Brain microvascular endothelial cell (primary cell): ENCODE results near the gene ZNF883.

Experiments
- DNase-seq: peaks from one replicate; pipeline ENCODE4 v3.0.0-alpha.2; 2020
- H3K27ac ChIP-seq: fragments of 250-450 bp; sonication (Bioruptor Pico); 2 replicates; pipeline ENCODE4 v1.5.1; 2020; ENCODE audit warnings: mild to moderate bottlenecking, moderate library complexity
- H3K27me3 ChIP-seq: fragments of 250-450 bp; sonication (Bioruptor Pico); replicated peaks from 2 replicates; pipeline ENCODE4 v1.5.1; 2020; ENCODE audit warnings: mild to moderate bottlenecking
- H3K36me3 ChIP-seq: fragments of 250-450 bp; sonication (Bioruptor Pico); replicated peaks from 2 replicates; pipeline ENCODE4 v1.5.1; 2020; ENCODE audit warnings: mild to moderate bottlenecking
- H3K4me3 ChIP-seq: 2 replicates; pipeline ENCODE4 v1.5.1; 2011; ENCODE audit warnings: low read depth, mild to moderate bottlenecking, control low read depth, low read length, moderate library complexity
- CTCF ChIP-seq: IDR thresholded peaks from 2 replicates; pipeline ENCODE4 v1.5.1; 2011; ENCODE audit warnings: low read depth, mild to moderate bottlenecking, moderate library complexity, low read length, control low read depth, inconsistent platforms; ENCODE audit errors: missing control alignments
- in situ Hi-C: cut with HindIII; loops from 2 replicates; pipeline ENCODE4 v1.10.0; 2017; ENCODE audit warnings: low sequenced_read_pairs, low pct_ligation_motif_present

Gene ZNF883

GRCh38 chr9:112933696-112934095 lies 78.3 kb downstream of the ZNF883 start:
- Histone ChIP-seq H3K27me3 (no peaks in the 10 kb centered on the region), H3K4me3 (no peak overlapping the region), H3K27ac (no peak overlapping the region), H3K36me3 (no peaks in the 10 kb centered on the region)
- in situ Hi-C loops = no loop called here
- no peak for DNase-seq
- TF ChIP-seq CTCF = no peak

- TF ChIP-seq CTCF = peak; percentile 49
- no peak overlapping the region for H3K4me3 ChIP-seq
- H3K27me3 ChIP-seq = no peaks in the 10 kb centered on the region
- peak; percentile 12 for DNase-seq
- no peaks in the 10 kb centered on the region for H3K36me3 ChIP-seq
- in situ Hi-C loops = no loop called here
- no peak overlapping the region for H3K27ac ChIP-seq
Observed at GRCh38 chr9:112925058-112925641, 86.8 kb downstream of the ZNF883 start.

- H3K27ac ChIP-seq = no peak overlapping the region
- in situ Hi-C loops = no loop called here
- DNase-seq = peak; percentile 56
Observed at GRCh38 chr9:112921549-112921948, 90.4 kb downstream of the ZNF883 start.

GRCh38 chr9:112917987-112918362 lies 94.0 kb downstream of the ZNF883 start:
- Histone ChIP-seq H3K27me3 (no peaks in the 10 kb centered on the region), H3K36me3 (no peaks in the 10 kb centered on the region), H3K4me3 (no peak overlapping the region), H3K27ac (no peak overlapping the region)
- no peak for TF ChIP-seq CTCF
- in situ Hi-C loops = no loop called here
- DNase-seq = no peak

More at GRCh38 chr9:112921549-112921948, 90.4 kb downstream of the ZNF883 start:
- no peaks in the 10 kb centered on the region for H3K27me3 ChIP-seq
- no peaks in the 10 kb centered on the region for H3K36me3 ChIP-seq
- H3K4me3 ChIP-seq = no peak overlapping the region
- TF ChIP-seq CTCF = peak; percentile 78

- Histone ChIP-seq H3K4me3 (no peak overlapping the region), H3K27me3 (no peaks in the 10 kb centered on the region)
- in situ Hi-C loops = no loop called here
Observed at GRCh38 chr9:112917047-112917986, 94.7 kb downstream of the ZNF883 start.

More at GRCh38 chr9:112917047-112917986, 94.7 kb downstream of the ZNF883 start:
- DNase-seq = no peak
- no peaks in the 10 kb centered on the region for H3K36me3 ChIP-seq
- no peak for TF ChIP-seq CTCF
- no peak overlapping the region for H3K27ac ChIP-seq
